Cardiac fibroblast (primary cell): ENCODE data around the gene CD8B2.
A peak's percentile ranks its signal among the peaks of the same experiment; 100 is the strongest.

Experiments
- DNase-seq, 2 donors: peaks; one replicate each; pipeline versions ENCODE4 v3.0.0 to v3.0.0-alpha.2; 2010; ENCODE audit warnings: low read depth in 2 of 2
- H3K4me3 ChIP-seq, 2 donors: replicated peaks in 1 of 2; 1 replicate in 1 of 2; 2 replicates in 1 of 2; pipeline ENCODE4 v1.5.1; 2011; ENCODE audit warnings: low read depth in 2 of 2, low read length in 2 of 2, mild to moderate bottlenecking in 2 of 2, moderate library complexity in 1 of 2
- CTCF ChIP-seq: IDR thresholded peaks from one replicate; pipeline ENCODE4 v1.5.1; 2011; ENCODE audit warnings: low read depth, mild to moderate bottlenecking, low read length, inconsistent platforms

Gene CD8B2

GRCh38 chr2:106534471-106534870 lies 47.3 kb downstream of the CD8B2 start:
- no peak overlapping the region for H3K4me3 ChIP-seq
- TF ChIP-seq CTCF, result no peak
- DNase-seq, result no peak

DNA sequence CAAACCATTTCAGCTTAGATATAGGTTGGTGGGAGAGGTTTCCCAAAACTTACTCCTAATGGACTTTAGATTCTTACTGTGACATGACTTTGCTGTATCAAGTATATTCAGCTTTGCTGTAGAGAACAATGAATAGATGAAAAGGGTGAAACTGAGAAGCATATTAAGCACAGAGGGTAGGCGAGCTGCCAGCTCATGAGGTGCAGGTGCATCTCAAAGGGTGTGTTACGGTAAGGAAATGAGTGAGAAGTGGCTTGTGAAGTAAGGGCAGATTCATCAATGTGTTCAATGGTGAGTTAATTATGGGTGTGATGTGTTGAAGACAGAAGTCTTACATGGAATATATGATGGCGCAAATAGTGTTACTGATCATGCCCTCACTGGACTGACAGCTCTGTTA lies 49.3 kb downstream of the CD8B2 start:
- TF ChIP-seq CTCF, result no peak
- no peak overlapping the region for H3K4me3 ChIP-seq
- DNase-seq, result no peak

DNA sequence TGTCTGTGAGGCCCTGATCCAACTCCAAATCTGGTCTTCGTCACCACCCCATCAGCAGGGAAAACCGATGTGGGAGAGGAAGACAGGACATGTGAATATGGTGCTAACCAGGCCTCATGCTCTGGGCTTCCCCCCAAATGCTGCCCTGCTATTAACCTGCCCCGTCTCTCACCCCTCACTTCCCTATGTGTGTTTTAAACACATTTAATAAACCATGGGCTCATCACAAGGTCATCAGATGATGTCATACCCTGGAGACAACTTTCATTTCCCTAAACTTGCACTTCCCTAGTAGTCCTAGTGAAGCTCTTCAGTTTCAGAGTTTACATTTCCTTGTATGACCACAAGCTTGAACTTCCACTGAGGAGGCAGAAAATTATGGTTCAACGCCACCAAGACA lies 49.9 kb downstream of the CD8B2 start:
- TF ChIP-seq CTCF, result no peak
- no peak for DNase-seq
- no peak overlapping the region for H3K4me3 ChIP-seq

DNA sequence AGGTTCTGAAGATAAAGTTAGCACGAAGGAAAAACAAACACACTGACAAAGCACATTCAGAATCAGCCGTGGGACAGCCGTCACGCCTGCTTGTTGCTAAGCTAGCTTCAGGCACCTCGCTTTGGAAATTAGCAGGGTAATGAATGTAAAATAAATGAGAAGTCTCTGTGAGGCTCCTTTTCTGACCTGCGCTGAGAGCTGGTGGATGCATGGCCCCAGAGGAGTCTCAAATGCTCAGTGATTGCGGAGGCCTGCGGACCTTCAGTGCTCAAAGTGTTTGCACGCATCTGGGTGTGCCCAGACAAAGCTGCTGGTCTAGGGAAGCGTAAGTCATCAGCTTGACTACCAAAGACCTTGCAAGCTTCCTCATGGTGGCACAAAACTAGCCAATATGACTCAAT lies 50.6 kb downstream of the CD8B2 start:
- TF ChIP-seq CTCF, result no peak
- no peak overlapping the region for H3K4me3 ChIP-seq
- no peak for DNase-seq

GRCh38 chr2:106540886-106541285 lies 53.7 kb downstream of the CD8B2 start:
- no peak for DNase-seq
- H3K4me3 ChIP-seq, result no peak overlapping the region
- no peak for TF ChIP-seq CTCF

- TF ChIP-seq CTCF, result no peak
- no peak for DNase-seq
- no peak overlapping the region for H3K4me3 ChIP-seq
These were observed 54.2 kb downstream of the CD8B2 start for GRCh38 chr2:106541333-106541732.

DNA sequence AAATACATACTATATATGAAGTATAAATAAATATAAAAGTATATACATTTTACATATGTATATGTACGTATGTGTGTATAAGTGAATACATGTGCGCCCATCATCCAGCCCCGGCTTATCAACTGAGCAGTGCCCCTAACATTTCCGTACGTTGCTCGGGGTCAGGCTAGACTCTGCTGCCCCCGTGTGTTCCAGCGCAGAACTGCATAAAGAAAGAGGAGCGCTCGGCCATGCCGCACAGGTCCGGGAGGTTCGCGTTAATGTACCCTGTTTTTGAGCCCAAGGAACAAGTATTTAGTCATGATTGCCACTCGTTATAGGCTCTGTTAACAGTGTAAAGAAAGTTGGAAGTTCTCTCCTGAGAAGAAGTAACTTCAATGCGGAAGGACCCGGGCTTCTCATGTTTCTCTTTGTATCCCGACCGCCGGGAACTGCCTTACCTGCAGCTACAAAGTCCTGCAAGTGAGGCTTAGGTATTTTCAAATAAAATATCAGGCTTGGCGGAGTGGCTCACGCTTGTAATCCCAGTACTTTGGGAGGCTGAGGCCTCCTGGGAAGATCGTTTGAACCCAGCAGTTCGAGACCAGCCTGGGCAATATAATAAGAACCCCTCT lies 55.7 kb downstream of the CD8B2 start:
- peak overlapping the region in 1 of 2 donors; percentile 13 for H3K4me3 ChIP-seq
- peak; percentile 89 for TF ChIP-seq CTCF
- DNase-seq, result peak; percentile 42 to 57
